Transverse colon (tissue), 4 donors: ENCODE data around the gene SEC22A. TPM values are rescaled to one million over a fixed set of nuclear protein-coding genes. Genes with fewer than 3 reads are reported as not detected.

ENCODE experiments used
- DNase-seq: peaks from one replicate; pipeline ENCODE4 v3.0.0-alpha.2; 2019
- H3K27ac ChIP-seq, 4 donors: fragments of 200-600 bp; sonication (generic); 2 replicates each; pipeline ENCODE4 v1.5.1; 2016 to 2018; ENCODE audit warnings: inconsistent platforms in 4 of 4
- H3K27me3 ChIP-seq: fragments of 200-600 bp; sonication (generic); 2 replicates; pipeline ENCODE4 v1.5.1; 2017; ENCODE audit warnings: inconsistent platforms
- H3K36me3 ChIP-seq, 4 donors: fragments of 200-600 bp; sonication (generic); 2 replicates each; pipeline ENCODE4 v1.5.1; 2017 to 2019; ENCODE audit warnings: inconsistent platforms in 4 of 4
- H3K4me1 ChIP-seq, 4 donors: fragments of 200-600 bp; sonication (generic); 2 replicates each; pipeline ENCODE4 v1.5.1; 2017 to 2020; ENCODE audit warnings: inconsistent platforms in 4 of 4
- H3K4me3 ChIP-seq, 4 donors: fragments of 200-600 bp; sonication (generic); 1 replicate in 1 of 4; 2 replicates in 3 of 4; pipeline versions ENCODE4 v1.5.1 to v1.6.1; 2017 to 2019; ENCODE audit warnings: inconsistent platforms in 4 of 4
- H3K9me3 ChIP-seq, 2 donors: fragments of 200-600 bp; sonication (generic); 2 replicates each; pipeline ENCODE4 v1.5.1; 2017 to 2019; ENCODE audit warnings: inconsistent platforms in 2 of 2
- EP300 ChIP-seq: sonication (generic); formaldehyde crosslinking; IDR thresholded peaks from one replicate; pipeline ENCODE4 v1.6.1; 2017; ENCODE audit warnings: antibody characterized with exemption, low read depth
- POLR2A ChIP-seq: fragments of 450-650 bp; IDR thresholded peaks from one replicate; pipeline ENCODE4 v1.6.1; 2016; ENCODE audit warnings: antibody characterized with exemption, mild to moderate bottlenecking, moderate library complexity
- POLR2AphosphoS5 ChIP-seq, 3 donors: sonication (generic); formaldehyde crosslinking; IDR thresholded peaks; one replicate each; pipeline ENCODE4 v1.6.1; 2016; ENCODE audit warnings: antibody characterized with exemption in 3 of 3
- WGBS, 2 donors: methylation state at CpG; one replicate each; pipeline ENCODE4 v1.1.5; 2018; ENCODE audit warnings: low coverage in 1 of 2; 5-methylcytosine and 5-hydroxymethylcytosine counted together
- in situ Hi-C, 4 donors: fragments of 200-750 bp; cut with MboI; loops; one replicate each; pipeline versions ENCODE4 v1.15.0 to v1.15.1; 2017; ENCODE audit warnings: low sequenced_read_pairs in 3 of 4, low pct_ligation_motif_present in 1 of 4, low pct_unique_long_range_greater_than_20kb in 1 of 4
- intact Hi-C: fragments of 100-400 bp; cut with DNase I; formaldehyde crosslinking; loops from one replicate; pipeline ENCODE4 v1.15.1; 2023; ENCODE audit warnings: low total_unique reads
- total RNA-seq, 4 donors: library from RNA; depleted of rRNA; stranded (reverse); fragments of >200 nt; gene quantifications; one replicate each; pipeline ENCODE4 v1.1.0, GENCODE V29; 2016
- TF ChIP-seq, protein P1 (sequence below), 5 experiments: fragments of 200-600 bp in 3 of 5; fragments of 450-650 bp in 2 of 5; sonication (generic) in 3 of 5; IDR thresholded peaks; 1 replicate in 2 of 5; 2 replicates in 3 of 5; pipeline ENCODE4 v1.5.1; 2016 to 2017; ENCODE audit warnings: antibody characterized with exemption in 5 of 5, inconsistent platforms in 3 of 5, mild to moderate bottlenecking in 2 of 5, moderate library complexity in 1 of 5

Gene SEC22A
- total RNA-seq, 4 donors from 2014 or later = 4.5 to 33.8 (median 17.6) TPM

DNA sequence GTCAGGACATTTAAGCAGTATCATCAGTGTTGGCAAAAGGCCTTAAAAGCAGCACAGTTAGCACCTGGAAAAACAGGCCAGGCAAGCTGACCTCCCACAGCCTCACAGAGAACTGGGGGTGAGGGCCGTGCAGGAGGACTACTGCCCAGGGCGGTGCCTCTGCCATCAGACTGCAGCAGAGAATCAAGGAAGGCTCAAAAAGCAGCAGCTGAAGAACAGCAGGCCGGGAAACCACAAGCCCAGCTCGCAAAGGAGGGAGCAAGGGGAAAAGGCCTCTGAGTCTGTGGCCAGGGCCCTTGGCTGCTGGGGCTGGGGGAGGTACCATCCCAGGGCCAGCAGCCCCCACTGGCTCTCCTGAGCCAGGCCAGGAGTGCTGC, 84.2 kb downstream of the SEC22A start:
- Histone ChIP-seq H3K4me3 (no peak overlapping the region), H3K27me3 (no peaks in the 10 kb centered on the region), H3K9me3 (no peaks in the 10 kb centered on the region), H3K4me1 (no peaks in the 10 kb centered on the region), H3K36me3 (no peaks in the 10 kb centered on the region), H3K27ac (no peak overlapping the region)
- no peak for TF ChIP-seq EP300
- TF ChIP-seq, protein P1, sequence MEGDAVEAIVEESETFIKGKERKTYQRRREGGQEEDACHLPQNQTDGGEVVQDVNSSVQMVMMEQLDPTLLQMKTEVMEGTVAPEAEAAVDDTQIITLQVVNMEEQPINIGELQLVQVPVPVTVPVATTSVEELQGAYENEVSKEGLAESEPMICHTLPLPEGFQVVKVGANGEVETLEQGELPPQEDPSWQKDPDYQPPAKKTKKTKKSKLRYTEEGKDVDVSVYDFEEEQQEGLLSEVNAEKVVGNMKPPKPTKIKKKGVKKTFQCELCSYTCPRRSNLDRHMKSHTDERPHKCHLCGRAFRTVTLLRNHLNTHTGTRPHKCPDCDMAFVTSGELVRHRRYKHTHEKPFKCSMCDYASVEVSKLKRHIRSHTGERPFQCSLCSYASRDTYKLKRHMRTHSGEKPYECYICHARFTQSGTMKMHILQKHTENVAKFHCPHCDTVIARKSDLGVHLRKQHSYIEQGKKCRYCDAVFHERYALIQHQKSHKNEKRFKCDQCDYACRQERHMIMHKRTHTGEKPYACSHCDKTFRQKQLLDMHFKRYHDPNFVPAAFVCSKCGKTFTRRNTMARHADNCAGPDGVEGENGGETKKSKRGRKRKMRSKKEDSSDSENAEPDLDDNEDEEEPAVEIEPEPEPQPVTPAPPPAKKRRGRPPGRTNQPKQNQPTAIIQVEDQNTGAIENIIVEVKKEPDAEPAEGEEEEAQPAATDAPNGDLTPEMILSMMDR (IDR thresholded peaks at IDR 0.05) = no peak
- TF ChIP-seq POLR2A = no peak
- no peak for TF ChIP-seq POLR2AphosphoS5 (IDR thresholded peaks at IDR 0.05)
- WGBS, 2 donors = 71% methylated on average over 4 of the region's 4 CpGs; no CpG with 5 or more reads in 1 of the 2 donors
- no peak for DNase-seq
- intact Hi-C loops = no loop called here
- in situ Hi-C loops = no loop called here

DNA sequence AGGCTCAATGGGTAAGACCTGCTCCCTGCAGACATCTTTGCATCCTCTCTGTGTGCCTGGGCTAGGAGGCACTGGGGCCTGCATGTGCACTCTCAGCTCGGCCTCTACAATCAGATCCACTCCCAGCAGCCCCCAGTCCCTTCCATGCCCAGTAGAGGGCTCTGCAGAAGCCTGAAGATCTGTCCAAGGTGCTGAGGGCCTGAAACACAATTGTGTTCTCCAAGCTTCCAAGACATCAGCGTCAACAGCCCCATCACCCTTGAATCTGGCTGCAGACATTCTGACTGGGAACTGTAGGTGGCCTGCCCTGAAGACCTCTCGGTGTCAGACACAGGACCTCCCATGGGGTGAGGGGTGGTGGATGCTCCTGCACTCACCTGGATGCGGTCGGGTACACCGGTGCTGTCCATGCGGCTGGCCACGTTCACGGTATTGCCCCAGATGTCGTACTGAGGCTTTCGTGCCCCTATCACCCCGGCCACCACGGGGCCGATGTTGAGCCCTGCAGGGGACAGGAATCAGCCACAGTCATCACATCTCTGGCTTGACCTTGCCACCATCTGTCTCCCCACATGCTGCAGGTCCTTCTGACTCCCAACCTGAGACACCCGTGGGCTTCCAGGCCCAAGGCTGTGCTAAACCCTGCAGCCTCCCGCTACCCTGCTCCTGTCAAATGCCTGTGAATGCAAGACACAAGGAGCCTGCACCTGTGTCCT, 84.7 kb downstream of the SEC22A start:
- in situ Hi-C loops (no loop called here), intact Hi-C loops (no loop called here)
- Histone ChIP-seq H3K27me3 (no peaks in the 10 kb centered on the region), H3K4me3 (no peak overlapping the region), H3K36me3 (no peaks in the 10 kb centered on the region), H3K9me3 (no peaks in the 10 kb centered on the region), H3K27ac (no peak overlapping the region), H3K4me1 (no peaks in the 10 kb centered on the region)
- WGBS, 2 donors = 84 to 100% methylated on average over 1 to 16 of the region's 16 CpGs
- DNase-seq = peak; percentile 21
- no peak for TF ChIP-seq POLR2AphosphoS5 (IDR thresholded peaks at IDR 0.05)
- no peak for TF ChIP-seq POLR2A
- TF ChIP-seq, protein P1 (IDR thresholded peaks at IDR 0.05) = peak; percentile 27 to 55 (median 40)

GRCh38 chr3:123287051-123287961, 85.6 kb downstream of the SEC22A start:
- 87 to 91% methylated on average over 8 to 14 of the region's 14 CpGs for WGBS, 2 donors
- no peaks in the 10 kb centered on the region for H3K4me1 ChIP-seq
- H3K9me3 ChIP-seq = no peaks in the 10 kb centered on the region
- no peaks in the 10 kb centered on the region for H3K27me3 ChIP-seq
- DNase-seq = no peak
- H3K36me3 ChIP-seq = no peaks in the 10 kb centered on the region
- H3K4me3 ChIP-seq = no peak overlapping the region
- intact Hi-C loops = no loop called here
- H3K27ac ChIP-seq = no peak overlapping the region
- in situ Hi-C loops = no loop called here
- TF ChIP-seq POLR2AphosphoS5 (IDR thresholded peaks at IDR 0.05) = no peak

- WGBS, 2 donors = 67 to 80% methylated on average over 3 to 6 of the region's 6 CpGs
- H3K27ac ChIP-seq = no peak overlapping the region
Measured at GRCh38 chr3:123287962-123288302, 86.2 kb downstream of the SEC22A start.

More at GRCh38 chr3:123287962-123288302, 86.2 kb downstream of the SEC22A start:
- TF ChIP-seq POLR2AphosphoS5 (IDR thresholded peaks at IDR 0.05) (no peak), POLR2A (no peak), EP300 (no peak)
- TF ChIP-seq, protein P1 (IDR thresholded peaks at IDR 0.05) = no peak
- DNase-seq = no peak
- no peaks in the 10 kb centered on the region for H3K36me3 ChIP-seq
- no peak overlapping the region for H3K4me3 ChIP-seq
- H3K9me3 ChIP-seq = no peaks in the 10 kb centered on the region
- no peaks in the 10 kb centered on the region for H3K4me1 ChIP-seq
- in situ Hi-C loops (no loop called here), intact Hi-C loops (no loop called here)
- no peaks in the 10 kb centered on the region for H3K27me3 ChIP-seq
